Breast epithelium (tissue), 4 donors: Measurements from ENCODE around the gene SMYD4. TPM values are rescaled to one million over a fixed set of nuclear protein-coding genes. Genes with fewer than 3 reads are reported as not detected.

Experiments
- DNase-seq, 2 donors: peaks; one replicate each; pipeline ENCODE4 v3.0.0-alpha.2; 2019; ENCODE audit warnings: low spot score in 2 of 2
- H3K27ac ChIP-seq, 2 donors: fragments of 200-600 bp; sonication (generic) in 1 of 2; one replicate each; pipeline ENCODE4 v1.5.1; 2016 to 2019; ENCODE audit warnings: mild to moderate bottlenecking in 1 of 2
- H3K27me3 ChIP-seq, 2 donors: fragments of 200-600 bp; sonication (generic) in 1 of 2; one replicate each; pipeline versions ENCODE4 v1.5.1 to v1.6.0; 2017 to 2019; ENCODE audit warnings: control low read depth in 1 of 2, mild to moderate bottlenecking in 1 of 2
- H3K36me3 ChIP-seq: fragments of 200-600 bp; one replicate; pipeline ENCODE4 v1.5.1; 2019
- H3K4me1 ChIP-seq, 2 donors: fragments of 200-600 bp; sonication (generic); one replicate each; pipeline ENCODE4 v1.5.1; 2016 to 2019; ENCODE audit warnings: control low read depth in 1 of 2
- H3K4me3 ChIP-seq, 3 donors: fragments of 200-600 bp; sonication (generic); 1 replicate in 2 of 3; 2 replicates in 1 of 3; pipeline ENCODE4 v1.5.1; 2016 to 2019; ENCODE audit warnings: mild to moderate bottlenecking in 3 of 3, moderate library complexity in 2 of 3
- H3K9me3 ChIP-seq, 2 donors: fragments of 200-600 bp; sonication (generic) in 1 of 2; one replicate each; pipeline ENCODE4 v1.5.1; 2016 to 2019; ENCODE audit warnings: control low read depth in 1 of 2
- CTCF ChIP-seq, 3 donors: fragments of 450-650 bp; IDR thresholded peaks; one replicate each; pipeline ENCODE4 v1.5.1; 2016 to 2017; ENCODE audit warnings: antibody characterized with exemption in 3 of 3, mild to moderate bottlenecking in 3 of 3, moderate library complexity in 3 of 3
- POLR2A ChIP-seq: fragments of 450-650 bp; IDR thresholded peaks from one replicate; pipeline ENCODE4 v1.6.1; 2016; ENCODE audit warnings: antibody characterized with exemption, mild to moderate bottlenecking, moderate library complexity
- POLR2AphosphoS5 ChIP-seq, 3 donors: sonication (generic); formaldehyde crosslinking; IDR thresholded peaks; one replicate each; pipeline ENCODE4 v1.6.1; 2017; ENCODE audit warnings: antibody characterized with exemption in 3 of 3
- intact Hi-C: fragments of 100-400 bp; cut with DNase I; formaldehyde crosslinking; loops from one replicate; pipeline ENCODE4 v1.15.1; 2023; ENCODE audit warnings: low total_unique reads
- total RNA-seq, 3 donors: library from RNA; depleted of rRNA; stranded (reverse); fragments of >200 nt; gene quantifications; one replicate each; pipeline ENCODE4 v1.1.0, GENCODE V29; 2016

The SMYD4 gene
- total RNA-seq: 10 to 100 TPM; 16.0 to 20.3 (median 18.7) TPM

GRCh38 chr17:1829592-1830257 is at the start of gene SMYD4, which contains the start of gene RPA1:
Gene SMYD4 (minus strand): TSS chr17:1829902. CDS start chr17:1827994, 1,908 bp downstream.
Gene RPA1 (plus strand): TSS chr17:1830005. CDS start chr17:1830094, 89 bp downstream.
- peak within 1 kb of the TSS; percentile 89 to 95 for H3K27ac ChIP-seq
- peak; percentile 81 for DNase-seq
- H3K9me3 ChIP-seq: no peaks in the 10 kb centered on the region
- no peaks in the 10 kb centered on the region for H3K4me1 ChIP-seq
- no peaks in the 10 kb centered on the region for H3K36me3 ChIP-seq
- no peaks in the 10 kb centered on the region for H3K27me3 ChIP-seq
- peak; percentile 65 to 79 (median 66) for TF ChIP-seq POLR2AphosphoS5 (IDR thresholded peaks at IDR 0.05)
- TF ChIP-seq CTCF (IDR thresholded peaks at IDR 0.05): no peak
- H3K4me3 ChIP-seq: peak within 1 kb of the TSS; percentile 68 to 97 (median 91)
- intact Hi-C loops: no loop called here

GRCh38 chr17:1878419-1879121 is 48.9 kb upstream of the SMYD4 start:
- Histone ChIP-seq H3K9me3 (no peaks in the 10 kb centered on the region), H3K27me3 (no peaks in the 10 kb centered on the region), H3K36me3 (peaks cover 12% of the 10 kb centered on the region), H3K27ac (no peak overlapping the region), H3K4me3 (no peak overlapping the region), H3K4me1 (no peaks in the 10 kb centered on the region)
- no peak for DNase-seq
- no peak for TF ChIP-seq POLR2A
- intact Hi-C loops: no loop called here

GRCh38 chr17:1875597-1875996 is 45.9 kb upstream of the SMYD4 start:
- H3K9me3 ChIP-seq: no peaks in the 10 kb centered on the region
- no peak overlapping the region for H3K27ac ChIP-seq
- H3K36me3 ChIP-seq: peaks cover 12% of the 10 kb centered on the region
- no peak for DNase-seq
- H3K27me3 ChIP-seq: no peaks in the 10 kb centered on the region
- no peak overlapping the region for H3K4me3 ChIP-seq
- TF ChIP-seq POLR2A (no peak), POLR2AphosphoS5 (IDR thresholded peaks at IDR 0.05) (no peak), CTCF (IDR thresholded peaks at IDR 0.05) (no peak)
- H3K4me1 ChIP-seq: no peaks in the 10 kb centered on the region
- intact Hi-C loops: no loop called here

GRCh38 chr17:1873418-1873817 is 43.7 kb upstream of the SMYD4 start:
- intact Hi-C loops: no loop called here
- DNase-seq: no peak
- no peaks in the 10 kb centered on the region for H3K36me3 ChIP-seq

GRCh38 chr17:1872976-1873375 is 43.3 kb upstream of the SMYD4 start:
- Histone ChIP-seq H3K36me3 (no peaks in the 10 kb centered on the region), H3K4me1 (no peaks in the 10 kb centered on the region), H3K4me3 (no peak overlapping the region), H3K27ac (no peak overlapping the region), H3K27me3 (no peaks in the 10 kb centered on the region), H3K9me3 (no peaks in the 10 kb centered on the region)
- intact Hi-C loops: no loop called here
- no peak for TF ChIP-seq POLR2AphosphoS5 (IDR thresholded peaks at IDR 0.05)
- no peak for TF ChIP-seq POLR2A
- TF ChIP-seq CTCF (IDR thresholded peaks at IDR 0.05): no peak
- DNase-seq: no peak

More at GRCh38 chr17:1873418-1873817, 43.7 kb upstream of the SMYD4 start:
- TF ChIP-seq POLR2A: no peak
- TF ChIP-seq CTCF (IDR thresholded peaks at IDR 0.05): no peak
- no peak for TF ChIP-seq POLR2AphosphoS5 (IDR thresholded peaks at IDR 0.05)
- H3K9me3 ChIP-seq: no peaks in the 10 kb centered on the region
- no peaks in the 10 kb centered on the region for H3K4me1 ChIP-seq
- no peak overlapping the region for H3K27ac ChIP-seq
- H3K4me3 ChIP-seq: no peak overlapping the region
- H3K27me3 ChIP-seq: no peaks in the 10 kb centered on the region
